Esophagus muscularis mucosa (tissue), 4 donors: ENCODE data around the gene GFRA1.

Source experiments
- CTCF ChIP-seq, 3 experiments: fragments of 200-600 bp in 2 of 3; fragments of 450-650 bp in 1 of 3; sonication (generic) in 2 of 3; IDR thresholded peaks; one replicate each; pipeline ENCODE4 v1.5.1; 2017 to 2019; ENCODE audit warnings: antibody characterized with exemption in 3 of 3, mild to moderate bottlenecking in 2 of 3, moderate library complexity in 1 of 3
- EP300 ChIP-seq: sonication (generic); formaldehyde crosslinking; IDR thresholded peaks from one replicate; pipeline ENCODE4 v1.6.1; 2017; ENCODE audit warnings: antibody characterized with exemption
- POLR2A ChIP-seq: fragments of 450-650 bp; IDR thresholded peaks from one replicate; pipeline ENCODE4 v1.6.1; 2017; ENCODE audit warnings: antibody characterized with exemption, moderate library complexity, mild to moderate bottlenecking, low read depth
- POLR2AphosphoS5 ChIP-seq, 2 donors: sonication (generic); formaldehyde crosslinking; IDR thresholded peaks; one replicate each; pipeline ENCODE4 v1.6.1; 2017; ENCODE audit warnings: antibody characterized with exemption in 2 of 2

GRCh38 chr10:116055917-116056252 lies 217.1 kb downstream of the GFRA1 start:
- TF ChIP-seq CTCF (IDR thresholded peaks at IDR 0.05) (no peak), POLR2A (no peak), POLR2AphosphoS5 (IDR thresholded peaks at IDR 0.05) (no peak), EP300 (no peak)
